NOMO-1 treated with DMSO at 0.1 percent for 48 hours (cell line): Measurements from ENCODE around the gene ULK1.

Experiments
- DNase-seq: peaks from one replicate; lab custom pipeline; 2025; ENCODE audit not compliant: unreplicated experiment; lab: John Stamatoyannopoulos, UW

The ULK1 gene

DNA sequence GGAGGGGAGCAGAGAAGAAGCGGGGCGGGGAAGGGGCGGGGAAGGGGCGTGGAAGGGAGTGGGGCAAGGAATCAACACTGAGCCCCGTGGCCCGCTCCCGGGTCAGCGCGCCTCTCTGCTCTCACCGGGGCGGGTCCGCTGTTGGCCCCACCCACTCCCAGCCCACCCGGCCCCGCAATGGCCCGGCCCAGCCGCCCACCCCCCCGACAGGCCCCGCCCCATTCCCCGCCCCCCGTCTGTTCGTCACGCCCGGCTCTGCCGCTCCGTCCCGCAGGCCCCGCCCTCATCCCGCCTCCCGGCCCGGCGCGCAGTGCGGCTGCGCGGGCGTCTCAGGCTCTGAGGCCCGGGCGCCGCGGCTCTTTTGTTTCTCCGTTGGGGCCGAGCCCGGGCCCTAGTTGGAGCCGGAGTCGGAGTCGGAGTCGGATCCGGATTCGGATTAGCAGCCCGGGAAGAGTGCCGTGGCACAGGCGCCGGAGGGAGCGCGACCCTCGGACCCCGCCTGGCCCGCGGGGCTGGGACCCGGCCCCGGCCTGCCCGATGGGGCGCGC lies at the start of gene ULK1:
Gene ULK1 (plus strand): TSS at position 310 of the 548 bp plus-strand sequence. CDS start 380 bp downstream, outside the sequence.
- peak; percentile 76 for DNase-seq

- DNase-seq = no peak
These were observed 49.8 kb upstream of the ULK1 start for GRCh38 chr12:131844656-131845055.

DNA sequence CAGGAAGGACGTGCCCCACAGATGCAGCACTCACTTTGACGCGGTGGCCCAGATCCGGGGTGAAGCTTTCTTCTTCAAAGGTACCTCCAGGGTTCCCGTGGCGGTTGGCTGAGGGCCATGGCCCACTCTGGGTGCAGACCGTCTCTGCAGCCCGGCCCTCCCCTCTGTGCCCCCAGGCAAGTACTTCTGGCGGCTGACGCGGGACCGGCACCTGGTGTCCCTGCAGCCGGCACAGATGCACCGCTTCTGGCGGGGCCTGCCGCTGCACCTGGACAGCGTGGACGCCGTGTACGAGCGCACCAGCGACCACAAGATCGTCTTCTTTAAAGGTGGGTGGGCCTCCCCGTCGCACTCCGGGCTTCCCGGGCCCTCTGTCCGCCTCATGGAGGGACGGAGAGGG lies 49.3 kb upstream of the ULK1 start:
- DNase-seq = no peak

DNA sequence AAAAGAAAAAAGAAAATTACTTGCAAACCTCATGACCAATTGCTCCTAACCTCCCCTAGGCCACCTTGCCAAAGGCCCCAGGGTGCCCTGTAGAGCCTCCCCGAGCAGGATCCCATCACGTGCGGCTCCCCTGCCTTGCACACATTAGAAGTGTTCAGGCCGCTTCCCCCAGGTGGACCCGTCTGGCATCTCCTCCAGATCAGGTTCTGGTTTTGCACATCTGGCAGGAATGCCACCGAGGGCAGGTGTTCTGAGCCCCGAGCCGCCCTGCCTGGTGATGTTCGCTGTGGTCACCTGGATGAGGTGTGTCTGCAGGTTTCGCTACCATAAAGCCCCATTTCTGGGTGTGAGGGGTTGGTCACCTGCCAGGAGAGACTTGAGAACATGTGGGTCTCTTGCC lies 47.0 kb upstream of the ULK1 start:
- DNase-seq = no peak

GRCh38 chr12:131848753-131849152 lies 45.7 kb upstream of the ULK1 start:
- no peak for DNase-seq

DNA sequence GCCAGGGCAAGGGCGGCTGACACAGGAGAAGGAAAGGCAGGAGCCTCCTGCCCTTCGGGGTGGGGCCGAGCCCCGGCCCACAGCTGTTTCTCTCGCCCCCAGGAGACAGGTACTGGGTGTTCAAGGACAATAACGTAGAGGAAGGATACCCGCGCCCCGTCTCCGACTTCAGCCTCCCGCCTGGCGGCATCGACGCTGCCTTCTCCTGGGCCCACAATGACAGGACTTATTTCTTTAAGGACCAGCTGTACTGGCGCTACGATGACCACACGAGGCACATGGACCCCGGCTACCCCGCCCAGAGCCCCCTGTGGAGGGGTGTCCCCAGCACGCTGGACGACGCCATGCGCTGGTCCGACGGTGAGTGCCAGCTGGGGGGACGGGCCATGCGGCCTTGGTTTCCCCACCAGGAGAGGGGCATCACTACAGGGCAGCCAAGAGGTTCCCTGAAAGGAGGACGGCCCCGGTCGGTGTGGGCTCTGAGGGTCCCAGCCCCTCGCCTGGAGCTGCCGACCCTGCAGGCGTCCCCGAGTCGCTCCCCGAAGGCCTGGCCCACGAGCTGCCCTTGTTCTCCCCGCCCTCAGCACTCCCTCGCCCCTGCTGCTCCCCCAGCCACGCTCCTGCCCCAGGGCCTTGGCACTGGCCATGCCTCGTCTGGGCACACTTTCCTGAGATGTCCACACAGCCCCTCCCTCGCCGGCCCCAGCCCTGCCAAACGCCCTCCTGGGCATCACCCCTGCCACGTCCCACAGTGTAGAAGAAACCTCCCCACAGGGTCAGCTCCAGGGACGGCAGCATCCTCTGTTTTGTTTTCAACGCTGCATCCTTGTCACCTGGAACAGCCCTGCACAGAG lies 44.5 kb upstream of the ULK1 start:
- no peak for DNase-seq

DNA sequence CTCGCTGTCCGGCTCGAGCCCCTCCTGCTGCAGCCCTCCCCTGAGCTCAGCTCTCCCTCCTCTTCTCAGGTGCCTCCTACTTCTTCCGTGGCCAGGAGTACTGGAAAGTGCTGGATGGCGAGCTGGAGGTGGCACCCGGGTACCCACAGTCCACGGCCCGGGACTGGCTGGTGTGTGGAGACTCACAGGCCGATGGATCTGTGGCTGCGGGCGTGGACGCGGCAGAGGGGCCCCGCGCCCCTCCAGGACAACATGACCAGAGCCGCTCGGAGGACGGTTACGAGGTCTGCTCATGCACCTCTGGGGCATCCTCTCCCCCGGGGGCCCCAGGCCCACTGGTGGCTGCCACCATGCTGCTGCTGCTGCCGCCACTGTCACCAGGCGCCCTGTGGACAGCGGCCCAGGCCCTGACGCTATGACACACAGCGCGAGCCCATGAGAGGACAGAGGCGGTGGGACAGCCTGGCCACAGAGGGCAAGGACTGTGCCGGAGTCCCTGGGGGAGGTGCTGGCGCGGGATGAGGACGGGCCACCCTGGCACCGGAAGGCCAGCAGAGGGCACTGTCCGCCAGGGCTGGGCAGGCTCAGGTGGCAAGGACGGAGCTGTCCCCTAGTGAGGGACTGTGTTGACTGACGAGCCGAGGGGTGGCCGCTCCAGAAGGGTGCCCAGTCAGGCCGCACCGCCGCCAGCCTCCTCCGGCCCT lies 43.4 kb upstream of the ULK1 start:
- DNase-seq = no peak

- no peak for DNase-seq
These were observed 42.5 kb upstream of the ULK1 start for GRCh38 chr12:131851741-131852550.

GRCh38 chr12:131852551-131853299 lies 41.7 kb upstream of the ULK1 start:
- no peak for DNase-seq

DNA sequence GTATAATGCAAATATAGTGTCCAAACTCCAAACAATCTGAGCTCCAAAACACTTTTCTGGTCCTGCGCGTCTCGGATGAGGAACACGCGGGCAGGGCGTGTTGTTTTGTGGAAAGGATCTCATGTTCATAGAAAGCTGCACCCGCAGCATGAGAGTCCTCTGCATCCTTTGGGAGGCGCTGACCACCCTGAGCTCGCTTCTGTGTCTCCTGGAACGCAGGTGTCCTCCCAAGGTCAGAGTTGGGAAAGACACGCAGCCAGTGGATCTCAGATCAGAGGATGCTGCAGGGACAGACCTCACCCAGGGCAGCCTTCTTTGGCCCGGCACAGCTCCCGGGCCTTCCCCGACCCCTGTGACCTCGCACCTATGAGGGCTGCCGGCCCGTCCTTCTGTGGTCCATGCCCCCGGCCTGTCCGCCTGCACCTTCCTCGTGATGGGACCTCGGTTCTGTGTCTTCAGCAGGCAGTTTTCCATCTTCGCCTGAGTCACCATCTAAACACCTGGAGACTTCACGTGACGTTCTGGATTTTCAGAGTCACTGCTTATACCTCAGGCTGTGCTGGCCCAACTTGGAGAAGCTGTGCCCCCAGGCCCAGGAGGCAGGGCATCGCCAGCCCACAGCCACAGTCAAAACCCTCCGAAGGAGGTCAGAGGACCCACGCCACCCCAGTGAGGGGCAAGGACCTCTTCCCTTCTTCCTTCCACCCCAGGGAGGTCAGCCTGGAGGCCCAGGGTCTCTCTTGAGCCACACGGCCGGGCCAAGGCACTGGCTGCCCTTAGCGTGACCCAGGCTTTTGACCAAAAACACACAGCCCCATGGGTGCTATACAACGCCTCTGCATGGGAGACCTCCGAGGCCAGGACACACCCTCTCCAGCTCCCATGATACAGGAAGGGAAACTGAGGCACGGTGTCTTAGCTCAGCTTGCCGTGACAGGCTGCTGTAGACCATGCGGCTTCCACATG lies 40.3 kb upstream of the ULK1 start:
- DNase-seq = no peak

GRCh38 chr12:131854861-131855476 lies 39.5 kb upstream of the ULK1 start:
- DNase-seq = no peak

GRCh38 chr12:131855521-131856142 lies 38.8 kb upstream of the ULK1 start:
- DNase-seq = no peak

DNA sequence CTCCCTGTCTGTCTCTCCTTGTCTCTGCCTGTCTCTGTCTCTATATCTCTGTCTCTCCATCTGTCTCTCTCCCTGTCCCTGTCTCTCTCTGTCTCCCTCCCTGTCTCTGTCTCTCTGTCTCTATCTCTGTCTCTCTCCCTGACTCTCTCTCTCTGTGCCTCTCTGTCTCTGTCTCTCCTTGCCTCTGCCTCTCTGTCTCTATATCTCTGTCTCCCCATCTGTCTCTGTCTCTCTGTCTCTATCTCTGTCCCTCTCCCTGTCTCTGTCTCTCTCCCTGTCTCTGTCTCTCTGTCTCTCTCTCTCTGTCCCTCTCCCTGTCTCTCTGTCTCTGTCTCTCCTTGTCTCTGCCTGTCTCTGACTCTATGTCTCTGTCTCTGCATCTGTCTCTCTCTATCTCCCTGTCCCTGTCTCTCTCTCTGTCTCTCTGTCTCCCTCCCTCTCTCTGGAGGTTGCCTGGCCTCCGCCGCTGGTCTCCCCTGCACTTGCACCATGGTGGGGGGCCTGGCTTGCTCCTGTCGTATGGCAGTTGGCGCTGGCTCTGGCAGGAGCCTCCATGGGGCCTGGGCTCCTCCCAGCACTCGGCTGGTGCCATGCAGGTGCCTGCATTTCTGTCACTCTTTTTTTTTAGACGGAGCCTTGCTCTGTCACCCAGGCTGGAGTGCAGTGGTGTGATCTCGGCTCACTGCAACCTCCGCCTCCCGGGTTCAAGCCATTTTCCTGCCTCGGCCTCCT lies 37.9 kb upstream of the ULK1 start:
- no peak for DNase-seq

DNA sequence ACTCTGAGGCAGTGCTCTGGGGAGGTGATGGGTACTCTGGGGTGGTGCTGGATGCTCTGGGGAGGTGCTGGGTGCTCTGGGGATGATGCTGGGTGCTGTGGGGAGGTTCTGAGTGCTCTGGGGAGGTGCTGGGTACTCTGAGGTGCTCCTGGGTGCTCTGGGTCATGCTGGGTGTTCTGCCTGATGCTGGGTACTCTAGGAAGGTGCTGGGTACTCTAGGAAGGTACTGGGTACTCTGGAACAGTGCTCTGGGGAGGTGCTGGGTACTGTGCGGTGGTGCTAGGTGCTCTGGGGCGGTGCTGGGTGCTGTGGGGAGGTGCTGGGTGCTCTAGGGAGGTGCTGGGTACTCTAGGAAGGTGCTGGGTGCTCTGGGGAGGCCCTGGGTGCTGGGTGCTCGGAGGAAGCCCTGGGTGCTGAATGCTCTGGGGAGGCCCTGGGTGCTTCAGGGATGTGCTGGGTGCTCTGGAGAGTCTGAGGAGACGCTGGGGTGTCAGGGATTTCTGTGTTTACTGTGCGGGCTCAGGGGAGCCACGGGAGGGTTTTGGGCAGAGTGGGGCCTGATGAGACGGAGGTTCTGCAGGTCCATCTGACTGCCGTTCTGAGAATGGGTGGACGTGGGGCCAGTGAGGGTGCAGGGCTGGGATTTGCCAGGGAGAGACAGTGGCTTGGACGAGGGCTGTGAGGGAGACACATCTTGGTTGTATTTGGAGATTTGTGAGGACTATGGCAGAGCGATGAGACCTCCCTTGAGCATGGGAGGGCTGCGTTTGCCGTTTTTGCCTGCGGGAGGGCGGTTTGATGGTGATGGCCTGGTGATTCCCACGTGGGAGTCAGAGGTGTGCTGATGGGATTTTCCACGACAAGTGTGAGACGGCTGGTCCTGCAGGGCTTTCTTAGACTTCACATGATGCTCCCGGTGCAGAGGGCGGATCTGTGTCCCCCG lies 36.2 kb upstream of the ULK1 start:
- DNase-seq = no peak

DNA sequence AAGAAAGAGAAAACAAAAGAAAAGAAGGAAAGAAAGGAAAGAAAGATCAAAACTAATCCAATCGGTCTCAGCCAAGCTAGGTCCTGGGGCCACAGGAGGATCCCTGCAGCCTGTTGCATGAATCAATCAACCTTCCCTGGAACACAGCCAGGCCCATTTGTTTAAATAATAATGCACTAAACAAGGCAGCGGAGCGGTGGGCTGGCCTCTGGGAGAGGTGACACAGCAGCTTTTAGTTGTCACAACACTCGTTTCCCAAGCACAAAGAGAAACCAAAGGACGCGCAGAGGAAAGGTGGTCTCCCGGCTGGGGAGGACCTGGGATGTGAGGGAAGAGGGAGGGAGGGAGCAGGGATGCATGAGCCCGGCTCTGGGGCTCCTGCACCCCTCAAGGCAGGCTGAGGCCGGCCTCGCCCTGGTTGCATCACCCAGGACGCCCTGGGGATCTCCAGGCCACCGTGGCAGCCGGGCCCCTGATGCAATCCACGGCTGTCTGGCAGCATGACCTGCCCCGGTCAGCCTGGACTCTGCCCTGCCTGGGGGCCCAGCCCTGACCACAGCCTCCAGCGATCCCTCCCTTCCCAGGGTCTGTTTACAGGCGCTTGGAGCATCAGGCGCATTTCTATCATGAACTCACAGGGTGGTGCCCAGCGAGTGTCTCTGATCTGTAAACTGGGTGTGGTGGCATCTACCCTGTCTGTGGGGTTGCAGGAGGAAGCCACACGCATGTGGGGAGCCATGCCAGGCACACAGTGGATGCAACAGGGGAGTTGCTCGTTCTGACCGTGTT lies 33.8 kb upstream of the ULK1 start:
- peak; percentile 74 for DNase-seq
